GM18499 (cell line): ENCODE measurements around the gene PCDHAC1.

ENCODE experiments used
- ATAC-seq: cut with Tn5 transposase; IDR thresholded peaks from one replicate; pipeline ENCODE4 v1.9.1; 2021; ENCODE audit warnings: moderate number of reproducible peaks; ENCODE audit not compliant: insufficient read depth, unreplicated experiment

PCDHAC1 gene

GRCh38 chr5:140966293-140967225 lies 40.5 kb downstream of the PCDHAC1 start, which contains the start of gene PCDHAC2:
Gene PCDHAC2 (plus strand): TSS chr5:140966476. CDS start chr5:140966767, 291 bp downstream.
- ATAC-seq = no peak

DNA sequence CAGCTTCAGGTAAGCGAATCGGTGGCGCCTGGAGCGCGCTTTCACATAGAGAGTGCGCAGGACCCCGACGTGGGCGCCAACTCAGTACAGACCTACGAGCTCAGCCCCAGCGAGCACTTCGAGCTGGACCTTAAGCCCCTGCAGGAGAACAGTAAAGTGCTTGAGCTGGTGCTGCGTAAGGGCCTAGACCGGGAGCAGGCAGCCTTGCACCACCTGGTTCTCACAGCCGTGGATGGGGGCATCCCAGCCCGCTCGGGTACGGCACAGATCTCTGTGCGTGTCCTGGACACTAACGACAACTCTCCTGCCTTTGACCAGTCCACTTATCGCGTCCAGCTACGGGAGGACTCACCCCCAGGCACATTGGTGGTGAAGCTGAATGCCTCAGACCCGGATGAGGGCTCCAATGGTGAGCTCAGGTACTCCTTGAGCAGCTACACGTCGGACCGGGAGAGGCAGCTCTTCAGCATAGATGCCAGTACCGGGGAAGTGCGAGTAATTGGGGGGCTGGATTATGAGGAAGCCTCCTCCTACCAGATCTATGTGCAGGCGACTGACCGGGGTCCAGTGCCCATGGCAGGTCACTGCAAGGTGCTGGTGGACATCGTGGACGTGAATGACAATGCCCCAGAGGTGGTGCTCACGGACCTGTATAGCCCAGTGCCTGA lies 41.3 kb downstream of the PCDHAC1 start:
- ATAC-seq = no peak

GRCh38 chr5:140969880-140970279 lies 43.8 kb downstream of the PCDHAC1 start:
- no peak for ATAC-seq

- no peak for ATAC-seq
Measured at GRCh38 chr5:140973550-140973949, 47.5 kb downstream of the PCDHAC1 start.

DNA sequence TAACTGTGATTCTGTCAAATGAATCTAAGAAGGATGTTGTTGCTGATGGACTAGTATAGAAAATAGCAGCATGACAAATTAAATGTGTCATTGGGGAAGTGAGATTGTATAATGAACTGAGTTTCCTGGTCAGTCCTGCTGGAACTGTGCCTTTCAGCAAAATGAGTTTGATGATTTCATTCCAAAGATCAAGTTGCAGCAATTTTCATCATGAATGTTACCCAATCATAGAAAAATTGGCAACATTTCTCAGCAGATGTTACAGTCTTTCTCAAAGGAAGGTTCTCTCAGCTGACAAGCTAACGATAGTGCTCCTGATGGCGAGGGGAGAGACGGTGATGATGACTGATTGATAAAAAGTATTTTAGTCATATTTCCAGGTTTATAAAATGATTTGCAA lies 50.9 kb downstream of the PCDHAC1 start:
- no peak for ATAC-seq

DNA sequence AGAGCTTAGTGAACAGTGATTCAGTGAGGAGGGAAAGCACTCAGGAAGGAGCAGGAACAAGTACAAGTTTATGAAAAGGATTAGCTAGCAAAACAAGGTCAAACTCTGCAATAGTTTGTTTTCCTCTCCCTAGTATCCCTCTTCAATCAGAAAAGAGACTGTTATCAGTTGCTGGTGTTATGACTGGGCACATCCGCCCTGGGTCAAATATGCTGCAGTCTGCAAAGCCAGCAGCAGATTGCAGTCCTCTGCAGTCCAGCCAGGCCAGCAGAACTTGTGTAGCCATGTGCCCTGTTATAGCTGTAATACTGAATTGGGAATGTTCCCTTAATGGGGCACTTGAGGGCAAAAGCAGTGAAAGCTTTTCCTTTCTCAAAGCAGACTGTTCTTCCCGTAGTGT lies 52.2 kb downstream of the PCDHAC1 start:
- ATAC-seq = no peak

DNA sequence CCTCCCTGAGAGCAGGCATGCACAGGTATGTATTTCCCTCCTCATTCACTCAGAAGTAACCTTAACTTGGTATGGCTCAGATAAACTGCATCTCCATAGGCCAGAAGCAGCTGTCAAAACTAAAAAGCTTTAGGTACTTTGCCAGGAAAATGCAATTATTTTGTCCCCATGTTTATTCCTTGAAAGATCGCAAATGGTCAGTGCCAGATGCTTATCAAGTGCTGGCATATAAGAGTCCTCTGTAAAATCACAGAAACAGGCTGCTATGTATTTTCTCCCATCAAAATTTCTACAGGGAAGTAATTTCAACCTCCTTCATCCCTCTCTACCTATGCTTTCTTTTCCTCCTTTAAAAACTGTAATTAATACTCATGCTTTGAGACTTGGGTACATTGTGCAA lies 52.9 kb downstream of the PCDHAC1 start:
- no peak for ATAC-seq
